Naive thymus-derived CD4-positive, alpha-beta T cell (primary cell): ENCODE measurements around the gene DPP7. TPM values are rescaled to one million over a fixed set of nuclear protein-coding genes. Genes with fewer than 3 reads are reported as not detected.

Source experiments
- ATAC-seq: fragments of 150-1000 bp; cut with Tn5 transposase; 2 replicates; pipeline ENCODE4 v1.10.0; 2021; ENCODE audit warnings: mild to moderate bottlenecking, moderate library complexity
- CTCF ChIA-PET: fragments of 350-600 bp; sonication (Branson Sonifier 250); formaldehyde crosslinking; loops from one replicate; lab custom pipeline; 2021; ENCODE audit warnings: antibody characterized with exemption; lab: Charles Lee
- POLR2A ChIA-PET: fragments of 350-600 bp; sonication (Branson Sonifier 250); formaldehyde crosslinking; loops from one replicate; lab custom pipeline; 2021; ENCODE audit warnings: antibody characterized with exemption, inconsistent platforms; lab: Charles Lee
- DNase-seq, 9 donors: peaks; one replicate each; pipeline versions ENCODE4 v3.0.0 to v3.0.0-alpha.2; 2020 to 2022; ENCODE audit warnings: mixed read lengths in 1 of 9
- H3K27ac ChIP-seq: one replicate; pipeline ENCODE4 v1.7.0; 2013; ENCODE audit warnings: mild to moderate bottlenecking, low read depth, low read length, moderate library complexity
- H3K27me3 ChIP-seq, 2 donors: one replicate each; pipeline ENCODE4 v1.7.0; 2013; ENCODE audit warnings: low read length in 2 of 2, mild to moderate bottlenecking in 2 of 2, moderate library complexity in 2 of 2; ENCODE audit not compliant: control insufficient read depth in 2 of 2, insufficient read depth in 2 of 2
- H3K36me3 ChIP-seq, 3 experiments: 1 replicate in 2 of 3; 2 replicates in 1 of 3; pipeline ENCODE4 v1.7.0; 2013; ENCODE audit warnings: low read length in 3 of 3, mild to moderate bottlenecking in 3 of 3, moderate library complexity in 1 of 3; ENCODE audit not compliant: insufficient read depth in 3 of 3, control insufficient read depth in 2 of 3
- H3K4me1 ChIP-seq, 2 donors: one replicate each; pipeline ENCODE4 v1.7.0; 2013; ENCODE audit warnings: low read length in 2 of 2, mild to moderate bottlenecking in 2 of 2, moderate library complexity in 1 of 2; ENCODE audit not compliant: control insufficient read depth in 2 of 2, insufficient read depth in 2 of 2
- H3K4me3 ChIP-seq: 2 replicates; pipeline ENCODE4 v1.7.0; 2013; ENCODE audit warnings: mild to moderate bottlenecking, low read length
- H3K9me3 ChIP-seq, 3 experiments: 1 replicate in 2 of 3; 2 replicates in 1 of 3; pipeline ENCODE4 v1.7.0; 2013; ENCODE audit warnings: low read length in 3 of 3; ENCODE audit not compliant: control insufficient read depth in 2 of 3
- H3K27ac Mint-ChIP-seq, 9 donors: one replicate each; pipeline ENCODE4 v1.8.0; 2020 to 2022; ENCODE audit warnings: mixed read lengths in 9 of 9, mild to moderate bottlenecking in 8 of 9, moderate library complexity in 5 of 9, inconsistent platforms in 2 of 9
- H3K27me3 Mint-ChIP-seq, 5 donors: one replicate each; pipeline ENCODE4 v1.8.0; 2021 to 2022; ENCODE audit warnings: mixed read lengths in 5 of 5, mild to moderate bottlenecking in 1 of 5
- H3K36me3 Mint-ChIP-seq, 5 donors: one replicate each; pipeline ENCODE4 v1.8.0; 2020 to 2022; ENCODE audit warnings: mixed read lengths in 5 of 5, mild to moderate bottlenecking in 3 of 5, inconsistent platforms in 1 of 5
- H3K4me1 Mint-ChIP-seq, 7 donors: one replicate each; pipeline ENCODE4 v1.8.0; 2020 to 2022; ENCODE audit warnings: mixed read lengths in 7 of 7, mild to moderate bottlenecking in 3 of 7, inconsistent platforms in 1 of 7
- H3K4me3 Mint-ChIP-seq, 10 donors: one replicate each; pipeline ENCODE4 v1.8.0; 2020 to 2022; ENCODE audit warnings: mild to moderate bottlenecking in 10 of 10, mixed read lengths in 10 of 10, moderate library complexity in 6 of 10, inconsistent platforms in 2 of 10
- H3K9me3 Mint-ChIP-seq, 11 donors: one replicate each; pipeline ENCODE4 v1.8.0; 2020 to 2022; ENCODE audit warnings: mixed read lengths in 11 of 11, mild to moderate bottlenecking in 4 of 11, inconsistent platforms in 1 of 11, moderate library complexity in 1 of 11
- intact Hi-C, 2 donors: fragments of 100-400 bp; cut with micrococcal nuclease; formaldehyde crosslinking; loops; one replicate each; pipeline ENCODE4 v1.15.1; 2023
- polyA plus RNA-seq, 2 donors: library from polyadenylated mRNA; unstranded; fragments of 300-500 nt; fragmentation: Illumina TruSeq; gene quantifications; one replicate each; pipeline ENCODE4 v1.2.3, GENCODE V29; 2021
- total RNA-seq, 6 experiments: library from RNA in 5 of 6; stranded (reverse) in 5 of 6; gene quantifications; 1 replicate in 5 of 6; 2 replicates in 1 of 6; pipeline ENCODE4 v1.2.3 and lab custom pipeline; 2021 to 2026

DPP7 gene
- total and polyA plus RNA-seq, 7 experiments from 2014 or later = 86.9 to 328 (median 270) TPM

- Histone ChIP-seq H3K27ac (no peak overlapping the region), H3K4me3 (no peak overlapping the region), H3K36me3 (no peaks in the 10 kb centered on the region), H3K4me1 (no peaks in the 10 kb centered on the region), H3K27me3 (no peaks in the 10 kb centered on the region), H3K9me3 (no peaks in the 10 kb centered on the region)
- DNase-seq = peak in 1 of 9 donors; percentile 1
- Mint-ChIP-seq H3K9me3 (no peaks in the 10 kb centered on the region), H3K4me1 (peaks cover 0 to 8% (median 0%) of the 10 kb centered on the region in 7 donors), H3K27ac (no peak overlapping the region), H3K27me3 (peaks cover 4 to 17% (median 5%) of the 10 kb centered on the region in 5 donors), H3K4me3 (no peak overlapping the region), H3K36me3 (no peaks in the 10 kb centered on the region)
- ChIA-PET POLR2A (no interaction called here), CTCF (no interaction called here)
- ATAC-seq = no peak
- intact Hi-C loops = no loop called here
These were observed 33.7 kb upstream of the DPP7 start for GRCh38 chr9:137148242-137148641.

GRCh38 chr9:137147793-137148160, 33.2 kb upstream of the DPP7 start:
- H3K27me3 Mint-ChIP-seq = peaks cover 4 to 17% (median 5%) of the 10 kb centered on the region in 5 donors
- no peaks in the 10 kb centered on the region for H3K9me3 ChIP-seq
- ChIA-PET POLR2A (no interaction called here), CTCF (no interaction called here)
- no peak overlapping the region for H3K4me3 ChIP-seq
- no peak overlapping the region for H3K27ac Mint-ChIP-seq
- intact Hi-C loops = no loop called here
- H3K36me3 Mint-ChIP-seq = no peaks in the 10 kb centered on the region
- no peak overlapping the region for H3K4me3 Mint-ChIP-seq
- peaks cover 0 to 8% (median 0%) of the 10 kb centered on the region in 7 donors for H3K4me1 Mint-ChIP-seq
- no peak for ATAC-seq
- H3K36me3 ChIP-seq = no peaks in the 10 kb centered on the region
- H3K27me3 ChIP-seq = no peaks in the 10 kb centered on the region
- no peak overlapping the region for H3K27ac ChIP-seq
- H3K4me1 ChIP-seq = no peaks in the 10 kb centered on the region
- H3K9me3 Mint-ChIP-seq = no peaks in the 10 kb centered on the region
- DNase-seq = peak in 1 of 9 donors; percentile 6

GRCh38 chr9:137147091-137147792, 32.7 kb upstream of the DPP7 start:
- H3K4me3 Mint-ChIP-seq = no peak overlapping the region
- no peaks in the 10 kb centered on the region for H3K9me3 ChIP-seq
- H3K27me3 Mint-ChIP-seq = peaks cover 6 to 22% (median 10%) of the 10 kb centered on the region in 5 donors
- CTCF ChIA-PET = no interaction called here
- H3K4me3 ChIP-seq = no peak overlapping the region
- no peaks in the 10 kb centered on the region for H3K36me3 ChIP-seq
- POLR2A ChIA-PET = no interaction called here
- H3K27ac Mint-ChIP-seq = peak overlapping the region in 1 of 9 donors; percentile 62
- intact Hi-C loops = no loop called here
- DNase-seq (peak in 1 of 9 donors; percentile 7), ATAC-seq (no peak)
- H3K27ac ChIP-seq = no peak overlapping the region
- peaks cover 0 to under 1% (median 0%) of the 10 kb centered on the region in 11 donors for H3K9me3 Mint-ChIP-seq
- peaks cover 0 to 2% of the 10 kb centered on the region in 2 donors for H3K27me3 ChIP-seq
- no peaks in the 10 kb centered on the region for H3K4me1 ChIP-seq
- H3K36me3 Mint-ChIP-seq = no peaks in the 10 kb centered on the region
- peaks cover 0 to 8% (median 0%) of the 10 kb centered on the region in 7 donors for H3K4me1 Mint-ChIP-seq

- CTCF ChIA-PET = no interaction called here
These were observed 32.0 kb upstream of the DPP7 start for GRCh38 chr9:137146527-137146918.

DNA sequence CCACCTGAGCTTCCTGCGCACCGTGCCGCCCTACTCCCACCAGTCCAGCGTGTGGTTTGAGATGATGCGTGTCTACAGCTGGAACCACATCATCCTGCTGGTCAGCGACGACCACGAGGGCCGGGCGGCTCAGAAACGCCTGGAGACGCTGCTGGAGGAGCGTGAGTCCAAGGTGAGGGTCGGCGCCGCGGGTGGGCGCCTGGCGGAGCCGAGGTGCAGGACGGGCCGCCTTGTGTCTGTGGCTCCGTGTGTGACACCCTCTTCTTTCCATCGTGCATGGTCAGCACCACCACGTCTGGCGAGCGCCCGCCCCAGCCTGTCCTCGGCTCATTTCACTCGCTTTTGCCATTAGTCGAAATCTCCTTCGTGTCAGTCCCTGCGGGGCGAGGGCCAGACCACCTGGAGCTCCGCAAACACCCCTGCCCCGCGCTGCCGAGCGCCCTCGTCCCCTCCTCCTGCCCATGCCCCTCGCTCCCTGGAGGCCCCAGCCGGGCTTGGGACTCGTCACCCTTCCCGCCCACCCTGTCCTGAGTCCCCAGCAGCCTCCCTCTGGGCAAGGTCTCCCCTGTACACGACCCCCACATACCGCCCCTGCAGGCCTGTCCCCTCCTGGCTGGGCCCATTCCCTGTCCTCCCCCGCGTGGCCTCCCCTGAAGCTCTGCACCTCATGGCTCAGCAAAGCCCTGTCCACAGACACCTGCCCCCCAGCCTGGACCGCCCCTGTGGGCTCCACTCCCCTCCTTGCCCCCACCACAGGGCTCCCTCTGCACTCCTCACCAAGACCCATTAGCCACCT, 31.4 kb upstream of the DPP7 start:
- H3K27ac Mint-ChIP-seq = no peak overlapping the region
- H3K4me1 Mint-ChIP-seq = peaks cover 0 to 3% (median 0%) of the 10 kb centered on the region in 7 donors
- peaks cover 12 to 28% (median 16%) of the 10 kb centered on the region in 5 donors for H3K27me3 Mint-ChIP-seq
- no peaks in the 10 kb centered on the region for H3K36me3 Mint-ChIP-seq
- ATAC-seq = no peak
- intact Hi-C loops = no loop called here
- H3K9me3 Mint-ChIP-seq = peaks cover 0 to 2% (median 0%) of the 10 kb centered on the region in 11 donors
- Histone ChIP-seq H3K27ac (no peak overlapping the region), H3K4me1 (no peaks in the 10 kb centered on the region), H3K36me3 (no peaks in the 10 kb centered on the region), H3K27me3 (peaks cover 1 to 5% of the 10 kb centered on the region in 2 donors), H3K4me3 (no peak overlapping the region), H3K9me3 (no peaks in the 10 kb centered on the region)
- ChIA-PET CTCF (no interaction called here), POLR2A (no interaction called here)
- DNase-seq = peak in 1 of 9 donors; percentile 2
- H3K4me3 Mint-ChIP-seq = no peak overlapping the region

More at GRCh38 chr9:137146527-137146918, 32.0 kb upstream of the DPP7 start:
- Histone ChIP-seq H3K9me3 (no peaks in the 10 kb centered on the region), H3K4me1 (no peaks in the 10 kb centered on the region), H3K36me3 (no peaks in the 10 kb centered on the region), H3K27me3 (peaks cover 0 to 5% of the 10 kb centered on the region in 2 donors), H3K27ac (no peak overlapping the region), H3K4me3 (no peak overlapping the region)
- Mint-ChIP-seq H3K9me3 (peaks cover 0 to 2% (median 0%) of the 10 kb centered on the region in 11 donors), H3K27ac (no peak overlapping the region), H3K4me1 (peaks cover 0 to 7% (median 0%) of the 10 kb centered on the region in 7 donors), H3K27me3 (peaks cover 10 to 28% (median 15%) of the 10 kb centered on the region in 5 donors), H3K4me3 (no peak overlapping the region), H3K36me3 (no peaks in the 10 kb centered on the region)
- DNase-seq = peak in 1 of 9 donors; percentile 3
- no peak for ATAC-seq
- POLR2A ChIA-PET = no interaction called here
- intact Hi-C loops = no loop called here

DNA sequence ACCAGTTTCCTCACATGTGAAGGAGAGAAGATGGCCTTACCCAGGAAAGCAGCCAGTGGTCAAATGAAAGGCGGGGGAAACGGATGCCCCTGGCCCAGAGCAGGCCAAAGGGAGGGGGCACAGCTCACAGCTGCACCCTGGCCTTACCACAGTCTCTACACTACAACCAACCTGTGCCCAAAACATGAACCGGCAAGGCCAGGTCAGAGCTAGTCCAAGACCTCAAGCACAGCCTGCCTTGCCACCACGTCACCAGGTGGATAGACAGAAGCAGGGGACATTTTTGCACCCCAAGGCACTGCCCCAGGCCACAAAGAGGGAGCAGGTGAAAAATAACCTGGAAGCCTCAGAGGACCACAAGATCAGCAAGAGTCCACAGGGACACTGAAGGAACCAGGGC, 28.9 kb upstream of the DPP7 start:
- H3K9me3 ChIP-seq = no peaks in the 10 kb centered on the region
- POLR2A ChIA-PET = no interaction called here
- Mint-ChIP-seq H3K4me3 (no peak overlapping the region), H3K27ac (no peak overlapping the region), H3K36me3 (no peaks in the 10 kb centered on the region), H3K4me1 (peaks cover 0 to 5% (median 4%) of the 10 kb centered on the region in 7 donors), H3K27me3 (peaks cover 22 to 43% (median 32%) of the 10 kb centered on the region in 5 donors), H3K9me3 (peaks cover 0 to 6% (median 0%) of the 10 kb centered on the region in 11 donors)
- CTCF ChIA-PET = no interaction called here
- DNase-seq (peak in 1 of 9 donors; percentile 2), ATAC-seq (no peak)
- H3K27me3 ChIP-seq = peaks cover 2 to 16% of the 10 kb centered on the region in 2 donors
- intact Hi-C loops = no loop called here
- H3K27ac ChIP-seq = no peak overlapping the region
- no peak overlapping the region for H3K4me3 ChIP-seq
- no peaks in the 10 kb centered on the region for H3K36me3 ChIP-seq
- no peaks in the 10 kb centered on the region for H3K4me1 ChIP-seq
